SK-N-SH (cell line): ENCODE data around the gene CCR5AS.
"Not testable (repeated sequence)": the region's sequence is repeated elsewhere in the genome, so short reads cannot be mapped to it uniquely, and the experiment has no call there.

Source experiments
- CTCF ChIA-PET: fragments of 300-600, 350-600 bp; formaldehyde crosslinking; extraction: SDS; loops from one replicate; lab custom pipeline; 2021; lab: Yijun Ruan, JAX
- POLR2A ChIA-PET: fragments of 350-600 bp; sonication (Branson Sonifier 250); formaldehyde crosslinking; extraction: SDS; loops from one replicate; lab custom pipeline; 2020; ENCODE audit warnings: antibody characterized with exemption, inconsistent platforms; lab: Yijun Ruan, JAX
- DNase-seq: peaks from one replicate; pipeline ENCODE4 v3.0.0; 2012
- H2AFZ ChIP-seq: fragments of 200-600 bp; sonication (generic); 2 replicates; pipeline ENCODE4 v1.8.1; 2016; ENCODE audit warnings: antibody characterized with exemption, mild to moderate bottlenecking, low read depth
- H3F3A ChIP-seq: fragments of 200-600 bp; sonication (generic); replicated peaks from 2 replicates; pipeline ENCODE3; 2016; ENCODE audit warnings: antibody characterized with exemption, mild to moderate bottlenecking; ENCODE audit not compliant: insufficient read depth
- H3K27ac ChIP-seq, 2 experiments: fragments of 200-500 bp in 1 of 2; fragments of 200-600 bp in 1 of 2; sonication (Bioruptor generic) in 1 of 2; sonication (generic), shearing (Covaris generic) in 1 of 2; 2 replicates each; pipeline versions ENCODE4 v1.5.1 to v1.6.1; 2014 to 2016; ENCODE audit warnings: low read depth in 2 of 2, inconsistent platforms in 1 of 2, low read length in 1 of 2, mild to moderate bottlenecking in 1 of 2, mixed read lengths in 1 of 2
- H3K27me3 ChIP-seq: fragments of 200-600 bp; sonication (generic), shearing (Covaris generic); 2 replicates; pipeline ENCODE4 v1.6.1; 2016; ENCODE audit warnings: mixed run types; ENCODE audit not compliant: insufficient read depth
- H3K36me3 ChIP-seq, 2 experiments: fragments of 200-500 bp in 1 of 2; fragments of 200-600 bp in 1 of 2; sonication (Bioruptor generic) in 1 of 2; sonication (generic) in 1 of 2; replicated peaks in 1 of 2; 2 replicates each; pipeline versions ENCODE3 to v1.5.1; 2014 to 2016; ENCODE audit warnings: low read length in 1 of 2, mild to moderate bottlenecking in 1 of 2; ENCODE audit not compliant: insufficient read depth in 2 of 2, control insufficient read depth in 1 of 2
- H3K4me1 ChIP-seq, 2 experiments: fragments of 200-500 bp in 1 of 2; fragments of 200-600 bp in 1 of 2; sonication (Bioruptor generic) in 1 of 2; sonication (generic), shearing (Covaris generic) in 1 of 2; 2 replicates each; pipeline versions ENCODE4 v1.5.1 to v1.6.1; 2014 to 2016; ENCODE audit warnings: low read depth in 1 of 2, low read length in 1 of 2, mixed run types in 1 of 2; ENCODE audit not compliant: insufficient read depth in 2 of 2, control insufficient read depth in 1 of 2
- H3K4me2 ChIP-seq: fragments of 200-600 bp; sonication (generic), shearing (Covaris generic); 2 replicates; pipeline ENCODE4 v1.6.1; 2017; ENCODE audit warnings: mixed run types
- H3K4me3 ChIP-seq, 2 experiments: fragments of 200-500 bp in 1 of 2; fragments of 200-600 bp in 1 of 2; sonication (Bioruptor generic) in 1 of 2; sonication (generic), shearing (Covaris generic) in 1 of 2; 2 replicates each; pipeline versions ENCODE4 v1.5.1 to v1.8.1; 2014 to 2016; ENCODE audit warnings: low read depth in 2 of 2, inconsistent platforms in 1 of 2, low read length in 1 of 2, mild to moderate bottlenecking in 1 of 2, mixed read lengths in 1 of 2, moderate library complexity in 1 of 2
- H3K79me2 ChIP-seq: fragments of 200-600 bp; sonication (generic); 2 replicates; pipeline ENCODE4 v1.8.1; 2017; ENCODE audit warnings: mild to moderate bottlenecking; ENCODE audit not compliant: insufficient read depth
- H3K9ac ChIP-seq: fragments of 200-600 bp; sonication (generic); 2 replicates; pipeline ENCODE4 v1.6.1; 2017; ENCODE audit warnings: mixed run types
- H3K9me2 ChIP-seq: fragments of 200-600 bp; sonication (generic); 2 replicates; pipeline ENCODE4 v1.6.1; 2017; ENCODE audit warnings: mixed run types
- H3K9me3 ChIP-seq: fragments of 200-600 bp; sonication (generic); 2 replicates; pipeline ENCODE4 v1.6.1; 2017; ENCODE audit warnings: mixed run types, mild to moderate bottlenecking, moderate library complexity
- H4K20me1 ChIP-seq: fragments of 200-600 bp; sonication (generic); 2 replicates; pipeline ENCODE4 v1.6.1; 2017; ENCODE audit warnings: mild to moderate bottlenecking, mixed run types; ENCODE audit not compliant: insufficient read depth
- ELF1 ChIP-seq: IDR thresholded peaks from 2 replicates; pipeline ENCODE4 v1.4.0; 2012
- EP300 ChIP-seq, 2 experiments: IDR thresholded peaks; 2 replicates each; pipeline versions ENCODE4 v1.4.0 to v1.6.1; 2012; ENCODE audit warnings: borderline replicate concordance in 1 of 2, low read depth in 1 of 2, low read length in 1 of 2
- EZH2phosphoT487 ChIP-seq: fragments of 200-600 bp; sonication (generic); IDR thresholded peaks from 2 replicates; pipeline ENCODE4 v1.6.1; 2017; ENCODE audit warnings: low read depth, mixed run types, mild to moderate bottlenecking, antibody characterized with exemption, moderate library complexity, borderline replicate concordance
- FOXJ3 ChIP-seq: sonication (generic); formaldehyde crosslinking; IDR thresholded peaks from 2 replicates; pipeline ENCODE4 v1.5.1; 2020; ENCODE audit warnings: mild to moderate bottlenecking, missing genetic modification reagents
- FOXM1 ChIP-seq: IDR thresholded peaks from 2 replicates; pipeline ENCODE4 v1.4.0; 2012; ENCODE audit warnings: low read depth, mild to moderate bottlenecking
- GABPA ChIP-seq: IDR thresholded peaks from 2 replicates; pipeline ENCODE4 v1.4.0; 2012; ENCODE audit warnings: low read depth, mild to moderate bottlenecking
- GATA2 ChIP-seq: sonication (generic); formaldehyde crosslinking; IDR thresholded peaks from 2 replicates; pipeline ENCODE4 v1.5.0; 2020; ENCODE audit warnings: mild to moderate bottlenecking, missing genetic modification reagents
- IRF3 ChIP-seq: fragments of 150-350 bp; IDR thresholded peaks from 2 replicates; pipeline ENCODE4 v1.6.1; 2016; ENCODE audit warnings: mild to moderate bottlenecking, low read depth, low read length
- MEF2A ChIP-seq: IDR thresholded peaks from 2 replicates; pipeline ENCODE4 v1.4.0; 2012; ENCODE audit warnings: low read depth, borderline replicate concordance
- MXI1 ChIP-seq: IDR thresholded peaks from 2 replicates; pipeline ENCODE4 v1.6.1; 2012; ENCODE audit warnings: mild to moderate bottlenecking, low read depth, low read length, improper control_type of control experiment
- RAD21 ChIP-seq: IDR thresholded peaks from 2 replicates; pipeline ENCODE4 v1.6.1; 2012; ENCODE audit warnings: mild to moderate bottlenecking, low read length
- SMC3 ChIP-seq: IDR thresholded peaks from 2 replicates; pipeline ENCODE4 v1.6.1; 2012; ENCODE audit warnings: low read depth, low read length, improper control_type of control experiment
- TAF1 ChIP-seq: IDR thresholded peaks from 2 replicates; pipeline ENCODE4 v1.6.1; 2012; ENCODE audit warnings: low read depth, mild to moderate bottlenecking, low read length, moderate library complexity, borderline replicate concordance
- TEAD4 ChIP-seq: IDR thresholded peaks from 2 replicates; pipeline ENCODE4 v1.4.0; 2012; ENCODE audit warnings: mild to moderate bottlenecking, borderline replicate concordance; ENCODE audit not compliant: insufficient read depth
- USF1 ChIP-seq: IDR thresholded peaks from 2 replicates; pipeline ENCODE4 v1.4.0; 2012; ENCODE audit warnings: low read depth, borderline replicate concordance
- USF2 ChIP-seq: fragments of 150-350 bp; IDR thresholded peaks from 2 replicates; pipeline ENCODE4 v1.6.1; 2017; ENCODE audit warnings: antibody characterized with exemption, low read length, low read depth, borderline replicate concordance
- YY1 ChIP-seq: IDR thresholded peaks from 2 replicates; pipeline ENCODE4 v1.4.0; 2012; ENCODE audit warnings: low read depth, mild to moderate bottlenecking
- ZBTB33 ChIP-seq: IDR thresholded peaks from 2 replicates; pipeline ENCODE4 v1.4.0; 2012; ENCODE audit warnings: low read depth, borderline replicate concordance
- WGBS: methylation state at CpG from one replicate; pipeline ENCODE4 v1.1.6; 2017; ENCODE audit warnings: low lambda C conversion rate; 5-methylcytosine and 5-hydroxymethylcytosine counted together
- TF ChIP-seq, protein P1 (sequence below): IDR thresholded peaks from 2 replicates; pipeline ENCODE4 v1.4.0; 2012; ENCODE audit warnings: low read depth
- TF ChIP-seq, protein P2 (sequence below): IDR thresholded peaks from 2 replicates; pipeline ENCODE4; 2012

CCR5AS gene

GRCh38 chr3:46426476-46426875 lies 19.6 kb upstream of the CCR5AS start:
- H3K27me3 ChIP-seq, H3F3A ChIP-seq, H3K4me3 ChIP-seq, H3K4me2 ChIP-seq, H3K79me2 ChIP-seq, H3K9ac ChIP-seq, POLR2A ChIA-PET, H3K9me3 ChIP-seq, H3K36me3 ChIP-seq, H3K4me1 ChIP-seq, DNase-seq, H3K27ac ChIP-seq, H2AFZ ChIP-seq, H4K20me1 ChIP-seq, H3K9me2 ChIP-seq: not testable (repeated sequence)
- CTCF ChIA-PET: interaction anchor here (1.1 kb wide), 1 partner anchor 62 kb away, joined by 5 read pairs; no protein-coding TSS in a partner anchor
- 39% methylated on average over 4 of the region's 4 CpGs for WGBS

DNA sequence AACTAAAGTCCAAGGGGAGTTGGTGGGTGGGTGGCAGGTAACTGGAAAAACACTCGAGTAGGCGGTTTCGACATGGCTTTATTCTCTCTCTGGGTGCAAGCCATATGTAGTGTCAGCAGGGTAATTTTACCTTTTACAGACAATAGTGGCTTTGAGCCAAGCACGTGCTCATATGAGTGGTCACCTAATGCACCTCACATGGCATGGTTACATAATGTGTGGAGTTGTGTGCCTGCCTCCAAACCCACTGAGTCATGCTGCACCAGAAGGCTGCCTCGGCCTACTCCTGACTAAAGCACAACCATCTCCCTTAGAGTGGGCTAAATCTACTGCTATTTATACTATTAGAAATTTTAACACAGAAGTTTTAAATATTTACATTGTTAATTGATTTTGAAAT lies 16.7 kb upstream of the CCR5AS start:
- Histone ChIP-seq H3K4me1 (no peaks in the 10 kb centered on the region), H3K79me2 (no peaks in the 10 kb centered on the region), H3F3A (no peaks in the 10 kb centered on the region), H4K20me1 (no peaks in the 10 kb centered on the region), H3K27ac (no peak overlapping the region), H3K36me3 (no peaks in the 10 kb centered on the region), H3K9me3 (no peaks in the 10 kb centered on the region), H3K4me2 (no peak overlapping the region), H2AFZ (no peak overlapping the region), H3K9ac (no peak overlapping the region), H3K27me3 (no peaks in the 10 kb centered on the region), H3K9me2 (no peaks in the 10 kb centered on the region), H3K4me3 (no peak overlapping the region)
- POLR2A ChIA-PET: no interaction called here
- TF ChIP-seq ELF1 (no peak), EP300 (IDR thresholded peaks at IDR 0.05; ENCODE audit: borderline replicate concordance in 1 of 2, low read depth in 1 of 2, low read length in 1 of 2) (no peak), MEF2A (no peak), USF1 (no peak), ZBTB33 (no peak), FOXM1 (no peak), YY1 (no peak), IRF3 (no peak), MXI1 (no peak), TAF1 (no peak), SMC3 (no peak), FOXJ3 (CRISPR knock-in tag) (no peak), USF2 (no peak), GATA2 (CRISPR knock-in tag) (no peak), RAD21 (no peak), EZH2phosphoT487 (no peak), TEAD4 (no peak), GABPA (no peak)
- TF ChIP-seq, protein P1, sequence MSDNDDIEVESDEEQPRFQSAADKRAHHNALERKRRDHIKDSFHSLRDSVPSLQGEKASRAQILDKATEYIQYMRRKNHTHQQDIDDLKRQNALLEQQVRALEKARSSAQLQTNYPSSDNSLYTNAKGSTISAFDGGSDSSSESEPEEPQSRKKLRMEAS: no peak
- TF ChIP-seq, protein P2, sequence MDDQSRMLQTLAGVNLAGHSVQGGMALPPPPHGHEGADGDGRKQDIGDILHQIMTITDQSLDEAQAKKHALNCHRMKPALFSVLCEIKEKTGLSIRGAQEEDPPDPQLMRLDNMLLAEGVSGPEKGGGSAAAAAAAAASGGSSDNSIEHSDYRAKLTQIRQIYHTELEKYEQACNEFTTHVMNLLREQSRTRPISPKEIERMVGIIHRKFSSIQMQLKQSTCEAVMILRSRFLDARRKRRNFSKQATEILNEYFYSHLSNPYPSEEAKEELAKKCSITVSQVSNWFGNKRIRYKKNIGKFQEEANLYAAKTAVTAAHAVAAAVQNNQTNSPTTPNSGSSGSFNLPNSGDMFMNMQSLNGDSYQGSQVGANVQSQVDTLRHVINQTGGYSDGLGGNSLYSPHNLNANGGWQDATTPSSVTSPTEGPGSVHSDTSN: no peak
- 40% methylated on average over 5 of the region's 5 CpGs for WGBS
- no peak for DNase-seq
- CTCF ChIA-PET: interaction anchor here (1.5 to 1.7 kb wide), 2 partner anchors 22 to 26 kb away, joined by 3 to 12 read pairs; no protein-coding TSS in a partner anchor
